Measurements from ENCODE around the gene HERC6. TPM values are rescaled to one million over a fixed set of nuclear protein-coding genes. Genes with fewer than 3 reads are reported as not detected.

HERC6 gene
- polyA plus RNA-seq, 2 of the 4 experiments (the other 2 are of a cell fraction): 2.8 to 7.0 TPM

- no peak for TF ChIP-seq HOXB5 (CRISPR knock-in tag; IDR thresholded peaks at IDR 0.05)
- no peak for TF ChIP-seq FOSL2 (IDR thresholded peaks at IDR 0.05)
- no peak for TF ChIP-seq FOSL2 (CRISPR knock-in tag; IDR thresholded peaks at IDR 0.05)
- TF ChIP-seq SMC3 (IDR thresholded peaks at IDR 0.05): no peak
- no peak for TF ChIP-seq JUNB (IDR thresholded peaks at IDR 0.05)
Measured at GRCh38 chr4:88396681-88397080, 18.0 kb downstream of the HERC6 start (continued).

- H3K4me2 ChIP-seq: no peak overlapping the region
- ChIA-PET POLR2A (no interaction called here), CTCF (interaction anchor here (1.6 kb wide), 1 partner anchor 20 kb away, joined by 4 read pairs; the partner anchor contains the start of gene HERC6)
- H3K4me1 ChIP-seq: no peaks in the 10 kb centered on the region
- TF ChIP-seq CBX8 (IDR thresholded peaks at IDR 0.05) (no peak), TFCP2L1 (CRISPR knock-in tag; IDR thresholded peaks at IDR 0.05) (no peak), NFE2L2 (conservative IDR thresholded peaks at IDR 0.05; ENCODE audit: low read length) (no peak), ATOH8 (CRISPR knock-in tag; IDR thresholded peaks at IDR 0.05; ENCODE audit: low read depth) (no peak), JUNB (IDR thresholded peaks at IDR 0.05) (no peak), HES2 (IDR thresholded peaks at IDR 0.05) (no peak), RNF2 (IDR thresholded peaks at IDR 0.05; ENCODE audit: borderline replicate concordance, low read depth) (no peak)
- H3K4me3 ChIP-seq: no peak overlapping the region
- ATAC-seq: no peak
- 84% methylated on average over 2 of the region's 2 CpGs for WGBS (ENCODE audit: missing lambda C conversion rate)
- H3K9me3 ChIP-seq: no peaks in the 10 kb centered on the region
- no peak for DNase-seq (ENCODE audit: low read depth in 1 of 2, low spot score in 1 of 2)
- no peak for FAIRE-seq
- H3K27ac ChIP-seq: no peak overlapping the region
Measured at GRCh38 chr4:88398381-88398780, 19.7 kb downstream of the HERC6 start.

- Histone ChIP-seq H3K9me3 (no peaks in the 10 kb centered on the region), H3K4me1 (no peaks in the 10 kb centered on the region), H3K4me2 (no peak overlapping the region), H3K4me3 (no peak overlapping the region), H3K27ac (no peak overlapping the region)
- TF ChIP-seq MAX (IDR thresholded peaks at IDR 0.05): no peak
- FAIRE-seq (no peak), DNase-seq (ENCODE audit: low read depth in 1 of 2, low spot score in 1 of 2) (no peak), ATAC-seq (no peak)
- ChIA-PET POLR2A (no interaction called here), CTCF (no interaction called here)
- 66% methylated on average over 2 of the region's 2 CpGs for WGBS (ENCODE audit: missing lambda C conversion rate)
Measured at GRCh38 chr4:88409206-88409605, 30.6 kb downstream of the HERC6 start.

GRCh38 chr4:88409789-88410188 lies 31.1 kb downstream of the HERC6 start:
- Histone ChIP-seq H3K4me2 (no peak overlapping the region), H3K27ac (no peak overlapping the region), H3K4me1 (no peaks in the 10 kb centered on the region), H3K9me3 (no peaks in the 10 kb centered on the region), H3K4me3 (no peak overlapping the region)
- ChIA-PET CTCF (interaction anchor here (1.3 kb wide), 1 partner anchor 187 kb away, joined by 3 read pairs; no protein-coding TSS in a partner anchor), POLR2A (no interaction called here)
- 80% methylated on average over 1 of the region's 1 CpG for WGBS (ENCODE audit: missing lambda C conversion rate)
- DNase-seq (ENCODE audit: low read depth in 1 of 2, low spot score in 1 of 2): no peak
- no peak for TF ChIP-seq CBX2 (IDR thresholded peaks at IDR 0.05; ENCODE audit: borderline replicate concordance, low read depth)
- no peak for TF ChIP-seq EP300 (IDR thresholded peaks at IDR 0.05)
- no peak for TF ChIP-seq HMGXB4 (CRISPR knock-in tag; IDR thresholded peaks at IDR 0.05; ENCODE audit: borderline replicate concordance)
- no peak for TF ChIP-seq FOXS1 (CRISPR knock-in tag; IDR thresholded peaks at IDR 0.05)
- no peak for TF ChIP-seq MAFK (IDR thresholded peaks at IDR 0.05; ENCODE audit: partially characterized antibody)
- TF ChIP-seq POLR2A (IDR thresholded peaks at IDR 0.05; ENCODE audit: low read length): no peak
- TF ChIP-seq MAZ (IDR thresholded peaks at IDR 0.05; ENCODE audit: borderline replicate concordance, low read depth, low read length): no peak
- no peak for TF ChIP-seq KDM1A (IDR thresholded peaks at IDR 0.05; ENCODE audit: low read depth)
- TF ChIP-seq ZC3H11A (IDR thresholded peaks at IDR 0.05): no peak
- no peak for FAIRE-seq
- no peak for ATAC-seq

Measured in A549 (cell line).